Lower lobe of right lung (tissue), 2 donors: ENCODE data around the gene THSD4. TPM values are rescaled to one million over a fixed set of nuclear protein-coding genes. Genes with fewer than 3 reads are reported as not detected.

Experiments used
- ATAC-seq, 2 donors: fragments of 200-7000 bp; cut with Tn5 transposase; one replicate each; pipeline ENCODE4 v1.9.1; 2020 to 2022; ENCODE audit warnings: mild to moderate bottlenecking in 2 of 2, moderate library complexity in 2 of 2
- DNase-seq: peaks from one replicate; pipeline ENCODE4 v3.0.0-alpha.2; 2020
- H3K27ac ChIP-seq: fragments of 200-600 bp; one replicate; pipeline ENCODE4 v1.8.0; 2022
- H3K27me3 ChIP-seq: fragments of 200-600 bp; one replicate; pipeline ENCODE4 v1.8.0; 2022; ENCODE audit warnings: low read depth
- H3K36me3 ChIP-seq: fragments of 200-600 bp; one replicate; pipeline ENCODE4 v1.8.0; 2022; ENCODE audit warnings: mild to moderate bottlenecking
- H3K4me1 ChIP-seq: fragments of 200-600 bp; one replicate; pipeline ENCODE4 v1.8.0; 2022
- H3K4me3 ChIP-seq: fragments of 200-600 bp; one replicate; pipeline ENCODE4 v1.8.0; 2022; ENCODE audit warnings: mild to moderate bottlenecking
- H3K9me3 ChIP-seq: fragments of 200-600 bp; one replicate; pipeline ENCODE4 v1.8.0; 2022
- intact Hi-C: fragments of 100-400 bp; cut with DNase I; formaldehyde crosslinking; loops from one replicate; pipeline ENCODE4 v1.11.0; 2022
- total RNA-seq: library from RNA; stranded (reverse); fragmentation: NEBNext Ultra II Directional; extraction: Animal tissue kit (Norgen Biotek cat#: 25700); gene quantifications from one replicate; pipeline ENCODE4 v1.2.1, GENCODE V29; 2021
- TF ChIP-seq, protein P1 (sequence below): fragments of 200-600 bp; IDR thresholded peaks from one replicate; pipeline ENCODE4 v1.8.0; 2022; ENCODE audit warnings: antibody characterized with exemption, mild to moderate bottlenecking
- donor health status: DM: no; HTN: yes; CAD: no; lungs with severe emphysema.

THSD4 gene
- total RNA-seq, 1 donor from 2014 or later, result 18.2 TPM

DNA sequence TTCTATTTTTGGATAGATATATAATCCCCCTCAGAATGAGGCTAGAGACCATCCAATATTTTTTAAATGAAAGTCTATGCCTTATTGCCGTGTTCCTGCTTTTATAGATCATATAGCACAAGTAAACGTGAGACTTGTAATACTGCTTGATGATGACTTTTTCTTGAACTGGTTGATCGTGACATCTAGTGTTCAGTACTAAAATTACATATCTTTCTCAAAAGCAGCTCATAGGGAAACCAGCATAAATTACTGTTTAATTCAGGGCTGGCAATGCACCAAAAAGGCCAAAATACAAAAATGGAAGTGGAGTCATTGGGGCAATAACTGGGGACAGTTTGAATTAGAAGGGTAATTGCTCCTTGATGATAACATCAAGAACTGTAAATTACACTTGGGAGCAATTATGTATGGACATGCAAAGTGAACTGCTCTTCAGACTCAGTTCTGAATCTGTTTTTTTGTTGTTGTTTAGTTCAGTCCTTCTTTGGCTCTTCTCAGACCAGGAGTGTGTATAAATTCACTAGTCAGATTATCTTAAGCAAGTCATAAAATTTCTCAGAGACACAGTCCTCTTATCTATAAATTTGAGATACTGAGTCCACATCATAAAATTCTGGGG, 325.3 kb downstream of the THSD4 start:
- DNase-seq (no peak), ATAC-seq (peak in 1 of 2 donors; percentile 48)
- H3K27me3 ChIP-seq, result no peaks in the 10 kb centered on the region
- H3K4me1 ChIP-seq, result peaks cover 20% of the 10 kb centered on the region
- H3K4me3 ChIP-seq, result no peak overlapping the region
- H3K9me3 ChIP-seq, result no peaks in the 10 kb centered on the region
- H3K36me3 ChIP-seq, result no peaks in the 10 kb centered on the region
- TF ChIP-seq, protein P1, sequence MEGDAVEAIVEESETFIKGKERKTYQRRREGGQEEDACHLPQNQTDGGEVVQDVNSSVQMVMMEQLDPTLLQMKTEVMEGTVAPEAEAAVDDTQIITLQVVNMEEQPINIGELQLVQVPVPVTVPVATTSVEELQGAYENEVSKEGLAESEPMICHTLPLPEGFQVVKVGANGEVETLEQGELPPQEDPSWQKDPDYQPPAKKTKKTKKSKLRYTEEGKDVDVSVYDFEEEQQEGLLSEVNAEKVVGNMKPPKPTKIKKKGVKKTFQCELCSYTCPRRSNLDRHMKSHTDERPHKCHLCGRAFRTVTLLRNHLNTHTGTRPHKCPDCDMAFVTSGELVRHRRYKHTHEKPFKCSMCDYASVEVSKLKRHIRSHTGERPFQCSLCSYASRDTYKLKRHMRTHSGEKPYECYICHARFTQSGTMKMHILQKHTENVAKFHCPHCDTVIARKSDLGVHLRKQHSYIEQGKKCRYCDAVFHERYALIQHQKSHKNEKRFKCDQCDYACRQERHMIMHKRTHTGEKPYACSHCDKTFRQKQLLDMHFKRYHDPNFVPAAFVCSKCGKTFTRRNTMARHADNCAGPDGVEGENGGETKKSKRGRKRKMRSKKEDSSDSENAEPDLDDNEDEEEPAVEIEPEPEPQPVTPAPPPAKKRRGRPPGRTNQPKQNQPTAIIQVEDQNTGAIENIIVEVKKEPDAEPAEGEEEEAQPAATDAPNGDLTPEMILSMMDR, result peak; percentile 62
- intact Hi-C loops, result loop anchor here (5.0 to 10.0 kb wide), 2 partner anchors 53 to 326 kb away; partner anchors contain the start of gene THSD4
- no peak overlapping the region for H3K27ac ChIP-seq

- TF ChIP-seq, protein P1, result peak; percentile 88
- Histone ChIP-seq H3K4me1 (peaks cover 33% of the 10 kb centered on the region), H3K4me3 (no peak overlapping the region), H3K36me3 (no peaks in the 10 kb centered on the region), H3K9me3 (no peaks in the 10 kb centered on the region), H3K27ac (no peak overlapping the region), H3K27me3 (no peaks in the 10 kb centered on the region)
- DNase-seq, result peak; percentile 62
- intact Hi-C loops, result loop anchor here (5.0 to 10.0 kb wide), 2 partner anchors 56 to 329 kb away; partner anchors contain the start of gene THSD4
- peak; percentile 58 to 60 for ATAC-seq
Measured at GRCh38 chr15:71443538-71443937, 328.3 kb downstream of the THSD4 start.

- TF ChIP-seq, protein P1, result no peak
- H3K36me3 ChIP-seq, result no peaks in the 10 kb centered on the region
- H3K4me1 ChIP-seq, result peaks cover 38% of the 10 kb centered on the region
- no peaks in the 10 kb centered on the region for H3K9me3 ChIP-seq
- no peak for DNase-seq
- no peak for ATAC-seq
- no peak overlapping the region for H3K4me3 ChIP-seq
- peak overlapping the region; percentile 44 for H3K27ac ChIP-seq
- intact Hi-C loops, result loop anchor here (5.0 to 10.0 kb wide), 2 partner anchors 57 to 329 kb away; partner anchors contain the start of gene THSD4
- no peaks in the 10 kb centered on the region for H3K27me3 ChIP-seq
Measured at GRCh38 chr15:71444032-71444810, 328.9 kb downstream of the THSD4 start.

DNA sequence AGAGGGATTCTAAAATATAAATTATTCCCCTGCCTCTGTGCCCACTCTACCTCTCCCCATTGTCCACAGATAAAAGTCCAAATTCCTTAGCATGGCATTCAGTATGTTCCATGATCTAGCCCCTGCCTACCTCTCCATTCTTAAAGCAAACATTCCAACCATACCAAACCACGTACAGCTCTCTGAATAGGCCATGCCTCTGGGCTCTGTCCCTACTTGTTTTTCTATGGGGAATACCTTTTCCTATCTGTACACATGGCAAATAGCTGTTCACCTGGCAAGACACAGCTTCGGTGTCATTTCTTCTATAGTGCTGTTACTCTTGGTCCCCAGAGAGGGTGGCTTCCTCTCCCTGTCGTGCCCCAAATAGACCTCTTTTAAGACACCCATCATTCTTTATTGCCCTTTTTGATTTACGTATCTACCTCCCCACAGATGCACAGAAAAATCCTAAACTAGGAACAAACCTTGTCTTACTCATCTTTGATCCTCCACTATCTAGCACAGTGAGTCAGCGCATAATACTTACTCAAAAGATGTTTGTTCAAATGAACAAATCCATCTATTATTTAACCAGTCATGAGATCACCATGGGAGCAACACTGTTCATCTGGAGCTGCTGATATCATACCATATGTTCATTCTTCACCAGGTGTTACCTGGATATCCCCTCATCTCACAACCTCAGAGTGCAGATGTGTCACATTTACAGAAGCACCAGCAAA, 329.8 kb downstream of the THSD4 start:
- TF ChIP-seq, protein P1, result no peak
- peaks cover 38% of the 10 kb centered on the region for H3K4me1 ChIP-seq
- intact Hi-C loops, result loop anchor here (5.0 to 10.0 kb wide), 2 partner anchors 58 to 330 kb away; partner anchors contain the start of gene THSD4
- no peaks in the 10 kb centered on the region for H3K9me3 ChIP-seq
- no peak overlapping the region for H3K4me3 ChIP-seq
- ATAC-seq (peak; percentile 39 to 76), DNase-seq (no peak)
- no peaks in the 10 kb centered on the region for H3K36me3 ChIP-seq
- H3K27me3 ChIP-seq, result no peaks in the 10 kb centered on the region
- H3K27ac ChIP-seq, result peak overlapping the region; percentile 44
